GM19467 (cell line): Measurements from ENCODE around the gene SLC6A13.
"Not testable (repeated sequence)": the region's sequence is repeated elsewhere in the genome, so short reads cannot be mapped to it uniquely, and the experiment has no call there.

Experiments
- ATAC-seq: cut with Tn5 transposase; IDR thresholded peaks from one replicate; pipeline ENCODE4 v1.9.1; 2021; ENCODE audit warnings: mild to moderate bottlenecking, moderate library complexity; ENCODE audit not compliant: unreplicated experiment

The SLC6A13 gene

GRCh38 chr12:265096-265495 lies 2.5 kb upstream of the SLC6A13 start:
- no peak for ATAC-seq

- ATAC-seq, result no peak
Observed at GRCh38 chr12:264269-264668, 1.6 kb upstream of the SLC6A13 start.

- ATAC-seq, result no peak
Observed at GRCh38 chr12:263574-263973, 938 bp upstream of the SLC6A13 start.

GRCh38 chr12:262113-262512 lies 523 bp downstream of the SLC6A13 start:
- ATAC-seq, result no peak

GRCh38 chr12:257521-258321 lies 4.9 kb downstream of the SLC6A13 start:
- no peak for ATAC-seq

GRCh38 chr12:256958-257357 lies 5.7 kb downstream of the SLC6A13 start:
- ATAC-seq, result no peak

- no peak for ATAC-seq
Observed at GRCh38 chr12:256225-256624, 6.4 kb downstream of the SLC6A13 start.

- ATAC-seq, result no peak
Observed at GRCh38 chr12:254912-255311, 7.7 kb downstream of the SLC6A13 start.

GRCh38 chr12:254039-254438 lies 8.6 kb downstream of the SLC6A13 start:
- ATAC-seq, result no peak

GRCh38 chr12:253116-253831 lies 9.4 kb downstream of the SLC6A13 start:
- ATAC-seq, result no peak

- no peak for ATAC-seq
Observed at GRCh38 chr12:252636-253035, 10.0 kb downstream of the SLC6A13 start.

- no peak for ATAC-seq
Observed at GRCh38 chr12:247271-247670, 15.4 kb downstream of the SLC6A13 start.

GRCh38 chr12:243381-243780 lies 19.3 kb downstream of the SLC6A13 start:
- no peak for ATAC-seq

GRCh38 chr12:242496-242895 lies 20.1 kb downstream of the SLC6A13 start:
- no peak for ATAC-seq

GRCh38 chr12:241266-241665 lies 21.4 kb downstream of the SLC6A13 start:
- no peak for ATAC-seq

- no peak for ATAC-seq
Observed at GRCh38 chr12:240566-240965, 22.1 kb downstream of the SLC6A13 start.

- ATAC-seq, result no peak
Observed at GRCh38 chr12:238736-239398, 23.8 kb downstream of the SLC6A13 start.

GRCh38 chr12:238116-238515 lies 24.5 kb downstream of the SLC6A13 start:
- no peak for ATAC-seq

GRCh38 chr12:237026-237815 lies 25.4 kb downstream of the SLC6A13 start:
- ATAC-seq, result no peak

GRCh38 chr12:236445-236844 lies 26.2 kb downstream of the SLC6A13 start:
- no peak for ATAC-seq

GRCh38 chr12:235967-236366 lies 26.7 kb downstream of the SLC6A13 start:
- ATAC-seq, result not testable (repeated sequence)
